ENCODE results near the gene SAMHD1. TPM values are rescaled to one million over a fixed set of nuclear protein-coding genes. Genes with fewer than 3 reads are reported as not detected.

SAMHD1 gene
- total and polyA plus RNA-seq, 2 of the 13 experiments (the other 11 are each of a cell fraction or from before 2014, with no cell fraction given), result 16.9 to 43.5 TPM

- TF ChIP-seq DNMT1 (CRISPR knock-in tag; IDR thresholded peaks at IDR 0.05), result no peak
- 0 out of 2 replicates have a peak, but pooled peaks have one; percentile 12 for TF ChIP-seq MYC (CRISPR knock-in tag; IDR thresholded peaks at IDR 0.05; ENCODE audit: borderline replicate concordance)
- no peak for TF ChIP-seq CREBL2 (CRISPR knock-in tag; IDR thresholded peaks at IDR 0.05; ENCODE audit: borderline replicate concordance)
These were observed 63.8 kb downstream of the SAMHD1 start (continued) for GRCh38 chr20:36887752-36888090.

- Histone ChIP-seq H3K4me3 (replicated peaks in 1 of 3; ENCODE audit: insufficient read depth in 1 of 3, low read depth in 2 of 3, low read length in 3 of 3) (peak overlapping the region; percentile 2 to 63 (median 35); a peak in 4 of 6 replicates), H3K79me2 (ENCODE audit: insufficient read depth, low read length) (no peaks in the 10 kb centered on the region), H3K27me3 (ENCODE audit: control insufficient read depth in 1 of 2, insufficient read depth in 2 of 2, low read length in 2 of 2) (no peaks in the 10 kb centered on the region), H3K36me3 (replicated peaks in 1 of 2; ENCODE audit: control insufficient read depth in 1 of 2, insufficient read depth in 2 of 2, low read length in 2 of 2) (peaks cover 3 to 9% of the 10 kb centered on the region in 2 experiments; a peak in 4 of 5 replicates), H4K20me1 (ENCODE audit: insufficient read depth, low read length) (no peaks in the 10 kb centered on the region), H3K4me2 (ENCODE audit: low read depth, low read length) (peak overlapping the region; percentile 97), H2AFZ (ENCODE audit: low read length) (peak overlapping the region; percentile 89), H3K9me3 (ENCODE audit: low read length) (no peaks in the 10 kb centered on the region), H3K4me1 (ENCODE audit: insufficient read depth, low read length) (peaks cover 21% of the 10 kb centered on the region), H3K9ac (ENCODE audit: insufficient read depth, low read depth, low read length) (peak overlapping the region; percentile 38; the same call in 1 of the 2 replicates), H3K27ac (ENCODE audit: extremely low read length, insufficient read depth, low read length) (no peak overlapping the region)
- in situ Hi-C loops (cut with HindIII; ENCODE audit: extremely low pct_ligation_motif_present, low pct_unique_long_range_greater_than_20kb) (loop anchor here (5.0 kb wide), 1 partner anchor 55 kb away; no protein-coding TSS in a partner anchor), intact Hi-C loops (cut with micrococcal nuclease; ENCODE audit: unreplicated experiment) (loop anchor here (1.0 kb wide), 4 partner anchors 15 to 95 kb away; a partner anchor contains a TSS)
- BruUV-seq (replicated peaks), result no TSS peak
- ChIA-PET POLR2A (interaction anchor here (0.6 to 1.9 kb wide), 5 partner anchors 12 to 132 kb away, joined by 3 to 12 read pairs (median 9); partner anchors contain the start of gene TLDC2), CTCF (ENCODE audit: low intra/inter-chr PET ratio, low total read pairs) (interaction anchor here (0.6 to 5.2 kb wide), 7 partner anchors 22 to 170 kb away, joined by 3 to 59 read pairs (median 3); a partner anchor contains a TSS)
- 21% methylated on average over 23 of the region's 24 CpGs for WGBS (ENCODE audit: low lambda C conversion rate)
- ATAC-seq (peak; percentile 92), FAIRE-seq (peak; percentile 92), DNase-seq (ENCODE audit: low spot score) (peak; percentile 80)
- TF ChIP-seq CHD2 (IDR thresholded peaks at IDR 0.05; ENCODE audit: low read depth, low read length), result no peak
- TF ChIP-seq ZNF772 (CRISPR knock-in tag; IDR thresholded peaks at IDR 0.05), result no peak
- peak; percentile 81 for TF ChIP-seq SRY (CRISPR knock-in tag; IDR thresholded peaks at IDR 0.05)
- TF ChIP-seq BCLAF1 (IDR thresholded peaks at IDR 0.05), result no peak
- peak; percentile 63; the same call in 1 of the 2 replicates for TF ChIP-seq ESRRA (CRISPR knock-in tag; IDR thresholded peaks at IDR 0.05; ENCODE audit: low read depth)
- TF ChIP-seq ZBTB49 (CRISPR knock-in tag; IDR thresholded peaks at IDR 0.05; ENCODE audit: borderline replicate concordance), result no peak
- peak; percentile 57; the same call in 1 of the 2 replicates for TF ChIP-seq ARNT2 (CRISPR knock-in tag; IDR thresholded peaks at IDR 0.05; ENCODE audit: low read depth)
- TF ChIP-seq MAFG (CRISPR knock-in tag; IDR thresholded peaks at IDR 0.05), result no peak
- no peak for TF ChIP-seq ZNF724P (CRISPR knock-in tag; IDR thresholded peaks at IDR 0.05; ENCODE audit: borderline replicate concordance)
- TF ChIP-seq ZBTB25 (CRISPR knock-in tag; IDR thresholded peaks at IDR 0.05), result peak; percentile 69
- TF ChIP-seq ZNF614 (CRISPR knock-in tag; IDR thresholded peaks at IDR 0.05; ENCODE audit: borderline replicate concordance), result no peak
- no peak for TF ChIP-seq ZNF230 (CRISPR knock-in tag; IDR thresholded peaks at IDR 0.05)
These were observed 64.4 kb downstream of the SAMHD1 start for GRCh38 chr20:36886859-36887751.
